Esophagus (tissue), 2 donors: ENCODE results near the gene ASF1A. TPM values are rescaled to one million over a fixed set of nuclear protein-coding genes. Genes with fewer than 3 reads are reported as not detected.

ENCODE experiments used
- H3K27ac ChIP-seq, 2 donors: one replicate each; pipeline ENCODE4 v1.5.1; 2013; ENCODE audit warnings: low read depth in 2 of 2, mild to moderate bottlenecking in 2 of 2, inconsistent platforms in 1 of 2, low read length in 1 of 2, moderate library complexity in 1 of 2
- H3K27me3 ChIP-seq, 2 donors: one replicate each; pipeline ENCODE4 v1.6.1; 2013; ENCODE audit warnings: low read length in 2 of 2, control low read depth in 1 of 2, mild to moderate bottlenecking in 1 of 2; ENCODE audit not compliant: insufficient read depth in 2 of 2, control insufficient read depth in 1 of 2
- H3K36me3 ChIP-seq, 2 donors: one replicate each; pipeline ENCODE4 v1.6.1; 2013; ENCODE audit warnings: low read length in 1 of 2; ENCODE audit not compliant: control insufficient read depth in 2 of 2, insufficient read depth in 2 of 2
- H3K4me1 ChIP-seq, 2 donors: one replicate each; pipeline ENCODE4 v1.6.1; 2013; ENCODE audit warnings: low read length in 1 of 2; ENCODE audit not compliant: control insufficient read depth in 2 of 2, insufficient read depth in 2 of 2
- H3K4me3 ChIP-seq, 2 donors: one replicate each; pipeline ENCODE4 v1.5.1; 2013; ENCODE audit warnings: low read length in 2 of 2, mild to moderate bottlenecking in 2 of 2, low read depth in 1 of 2, moderate library complexity in 1 of 2
- H3K9me3 ChIP-seq, 2 donors: one replicate each; pipeline ENCODE4 v1.6.1; 2013; ENCODE audit warnings: mild to moderate bottlenecking in 2 of 2, low read depth in 1 of 2, low read length in 1 of 2, moderate library complexity in 1 of 2; ENCODE audit not compliant: control insufficient read depth in 2 of 2, insufficient read depth in 1 of 2
- WGBS, 2 donors: extraction: QIAGEN DNeasy Blood & Tissue Kit; methylation state at CpG; one replicate each; pipeline ENCODE4 v1.1.7; 2013; 5-methylcytosine and 5-hydroxymethylcytosine counted together
- polyA plus RNA-seq, 2 donors: library from polyadenylated mRNA; stranded (reverse); fragments of 200-250 nt; gene quantifications; one replicate each; pipeline ENCODE4 v1.2.3, GENCODE V29; 2013
- donor health status: healthy with polysubstance abuse.
- donor health status: Bipolar disorder and iron deficiency.

ASF1A gene
- polyA plus RNA-seq, 2 donors = 8.4 to 14.5 TPM

DNA sequence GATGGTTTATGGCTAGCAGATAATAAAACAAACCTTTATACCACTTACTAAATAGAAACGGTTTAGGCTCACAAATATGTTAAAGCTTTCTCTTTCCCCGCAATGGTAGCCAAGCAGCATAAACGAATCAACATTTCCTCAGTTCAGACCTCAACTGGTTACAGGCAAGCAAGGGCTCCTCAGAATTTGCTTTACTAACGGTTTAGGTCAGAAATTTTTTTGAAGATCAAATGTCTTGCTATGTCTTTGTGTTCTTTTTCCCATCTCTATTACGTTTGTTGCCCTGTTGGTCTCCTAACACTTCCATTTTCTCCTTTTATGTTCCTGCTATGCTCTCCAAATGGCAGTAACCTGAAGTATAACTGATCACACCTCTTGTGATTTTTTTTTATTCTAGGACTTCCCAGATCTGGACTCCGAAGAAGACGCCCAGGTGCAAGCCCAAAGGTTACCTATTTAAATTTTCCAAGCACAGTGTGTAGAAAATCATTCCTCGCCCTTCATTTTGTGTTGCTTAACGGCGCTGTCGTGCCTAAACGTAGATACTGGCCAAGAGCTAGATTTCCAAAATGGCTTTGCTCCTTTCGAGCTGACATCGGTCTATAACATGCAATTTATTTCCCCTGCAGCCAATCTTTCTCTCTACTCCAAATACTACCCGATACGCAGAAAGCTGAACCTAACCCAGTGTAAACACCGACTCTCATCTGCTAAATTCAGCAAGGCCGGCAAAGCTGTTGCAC, 717 bp upstream of the ASF1A start:
- H3K36me3 ChIP-seq = no peaks in the 10 kb centered on the region
- peak overlapping the region; percentile 74 to 98 for H3K27ac ChIP-seq
- H3K4me3 ChIP-seq = peak overlapping the region; percentile 54 to 88
- no peaks in the 10 kb centered on the region for H3K27me3 ChIP-seq
- 0 to 1% methylated on average over 18 of the region's 18 CpGs for WGBS, 2 donors
- H3K4me1 ChIP-seq = peaks cover 0 to 2% of the 10 kb centered on the region in 2 donors
- H3K9me3 ChIP-seq = no peaks in the 10 kb centered on the region

GRCh38 chr6:118894425-118895260, 691 bp downstream of the ASF1A start:
- Histone ChIP-seq H3K4me3 (peak overlapping the region; percentile 88 to 97), H3K9me3 (no peaks in the 10 kb centered on the region), H3K27me3 (no peaks in the 10 kb centered on the region), H3K27ac (peak overlapping the region; percentile 98 to 99), H3K36me3 (no peaks in the 10 kb centered on the region), H3K4me1 (peaks cover 0 to 2% of the 10 kb centered on the region in 2 donors)
- WGBS, 2 donors = 0% methylated on average over 87 to 102 of the region's 102 CpGs

GRCh38 chr6:118895261-118895560, 1.3 kb downstream of the ASF1A start:
- peak overlapping the region; percentile 98 to 99 for H3K27ac ChIP-seq
- no peaks in the 10 kb centered on the region for H3K36me3 ChIP-seq
- H3K4me3 ChIP-seq = peak overlapping the region; percentile 88 to 97
- H3K27me3 ChIP-seq = no peaks in the 10 kb centered on the region
- peaks cover 0 to 2% of the 10 kb centered on the region in 2 donors for H3K4me1 ChIP-seq
- no peaks in the 10 kb centered on the region for H3K9me3 ChIP-seq
- 0% methylated on average over 11 of the region's 11 CpGs for WGBS, 2 donors

DNA sequence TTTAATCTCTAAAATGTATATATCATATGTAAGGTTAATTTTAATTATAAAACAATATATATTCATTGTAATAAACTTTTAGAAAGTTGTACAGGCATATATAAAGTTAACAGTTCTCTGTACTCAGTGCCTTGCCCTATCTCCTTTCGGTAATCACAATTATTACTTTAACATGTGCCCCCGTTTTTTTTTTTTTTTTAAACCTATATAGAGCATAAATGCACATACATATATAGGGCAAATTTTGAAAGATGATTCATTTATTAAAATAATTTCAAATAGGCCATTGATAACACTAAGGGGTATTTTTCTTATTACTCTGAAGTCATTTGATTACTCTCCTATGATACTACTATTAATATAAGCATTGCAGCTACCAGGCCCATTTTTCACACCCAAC, 1.9 kb downstream of the ASF1A start:
- H3K27ac ChIP-seq = no peak overlapping the region
- no peaks in the 10 kb centered on the region for H3K27me3 ChIP-seq
- H3K9me3 ChIP-seq = no peaks in the 10 kb centered on the region
- peaks cover 0 to 2% of the 10 kb centered on the region in 2 donors for H3K4me1 ChIP-seq
- no peaks in the 10 kb centered on the region for H3K36me3 ChIP-seq
- H3K4me3 ChIP-seq = no peak overlapping the region
- WGBS, 2 donors = 37 to 40% methylated on average over 2 of the region's 2 CpGs

DNA sequence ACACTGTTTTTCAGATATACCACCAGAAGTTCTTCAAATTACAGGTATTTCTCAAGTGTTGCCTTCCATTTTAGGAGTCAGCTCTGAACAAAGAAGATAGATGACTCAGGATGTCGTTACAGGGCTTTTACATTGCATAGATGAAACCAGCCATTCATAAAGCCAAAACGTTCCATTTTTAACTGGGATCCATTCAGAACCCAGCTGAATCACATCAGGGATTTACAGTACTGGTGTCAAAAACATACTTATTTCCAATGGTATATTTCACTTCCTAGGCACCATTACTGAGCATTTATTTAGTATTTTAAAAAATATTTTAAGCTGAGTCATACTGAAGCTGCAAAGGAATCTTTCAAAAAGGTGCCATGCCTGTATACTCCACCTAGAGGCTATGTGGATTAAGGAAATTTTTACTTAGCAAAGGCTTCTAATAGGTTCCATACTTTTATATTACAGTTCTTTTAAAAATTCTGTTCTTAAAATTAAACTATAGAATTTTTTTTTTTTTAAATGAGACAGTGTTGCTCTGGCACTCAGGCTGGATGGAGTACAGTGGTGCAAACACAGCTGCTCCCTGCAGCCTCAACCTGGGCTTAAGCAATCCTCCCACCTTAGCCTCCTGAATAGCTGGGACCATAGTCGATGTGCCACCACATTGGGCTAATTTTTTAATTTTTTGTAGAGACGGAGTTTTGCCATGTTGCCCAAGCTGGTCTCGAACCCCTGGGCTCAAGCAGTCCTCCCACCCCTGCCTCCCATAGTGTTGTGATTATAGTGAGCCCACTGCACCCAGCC, 2.6 kb downstream of the ASF1A start:
- Histone ChIP-seq H3K36me3 (no peaks in the 10 kb centered on the region), H3K4me1 (peaks cover 0 to 2% of the 10 kb centered on the region in 2 donors), H3K9me3 (no peaks in the 10 kb centered on the region), H3K27me3 (no peaks in the 10 kb centered on the region), H3K4me3 (no peak overlapping the region), H3K27ac (peak overlapping the region in 1 of 2 donors; percentile 30)
- WGBS, 2 donors = 62% methylated on average over 5 of the region's 5 CpGs

- no peaks in the 10 kb centered on the region for H3K27me3 ChIP-seq
- no peak overlapping the region for H3K27ac ChIP-seq
- no peak overlapping the region for H3K4me3 ChIP-seq
- peaks cover 0 to 2% of the 10 kb centered on the region in 2 donors for H3K4me1 ChIP-seq
- no peaks in the 10 kb centered on the region for H3K9me3 ChIP-seq
- H3K36me3 ChIP-seq = no peaks in the 10 kb centered on the region
Measured at GRCh38 chr6:118897386-118897785, 3.4 kb downstream of the ASF1A start.

GRCh38 chr6:118899948-118900347, 6.0 kb downstream of the ASF1A start:
- no peaks in the 10 kb centered on the region for H3K27me3 ChIP-seq
- H3K9me3 ChIP-seq = no peaks in the 10 kb centered on the region
- H3K36me3 ChIP-seq = peaks cover 0 to 3% of the 10 kb centered on the region in 2 donors
- H3K4me1 ChIP-seq = peaks cover 0 to 2% of the 10 kb centered on the region in 2 donors
- WGBS, 2 donors = 73 to 82% methylated on average over 6 of the region's 6 CpGs
- no peak overlapping the region for H3K4me3 ChIP-seq
- no peak overlapping the region for H3K27ac ChIP-seq

DNA sequence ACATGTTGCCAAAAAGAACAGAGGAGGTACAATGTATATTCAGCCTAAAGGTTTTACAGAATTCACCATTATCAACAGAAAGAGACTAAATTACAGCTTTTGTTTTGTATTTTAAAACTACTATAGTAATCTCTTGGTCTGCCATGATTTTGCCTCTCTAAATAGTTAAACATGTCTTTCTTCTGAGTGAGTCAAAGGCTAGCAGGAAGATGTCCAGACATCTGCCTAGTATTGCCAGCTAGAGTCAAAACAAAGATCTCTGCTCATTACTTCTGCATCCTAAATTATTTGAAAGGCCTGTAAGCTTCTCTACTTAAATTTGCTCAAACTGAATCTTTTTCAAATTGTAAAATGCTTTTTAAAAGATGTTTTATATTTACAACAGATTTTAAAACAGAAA, 8.8 kb downstream of the ASF1A start:
- no peak overlapping the region for H3K27ac ChIP-seq
- no peaks in the 10 kb centered on the region for H3K27me3 ChIP-seq
- H3K4me3 ChIP-seq = no peak overlapping the region
- H3K9me3 ChIP-seq = no peaks in the 10 kb centered on the region
- peaks cover 0 to 6% of the 10 kb centered on the region in 2 donors for H3K36me3 ChIP-seq
- H3K4me1 ChIP-seq = no peaks in the 10 kb centered on the region

DNA sequence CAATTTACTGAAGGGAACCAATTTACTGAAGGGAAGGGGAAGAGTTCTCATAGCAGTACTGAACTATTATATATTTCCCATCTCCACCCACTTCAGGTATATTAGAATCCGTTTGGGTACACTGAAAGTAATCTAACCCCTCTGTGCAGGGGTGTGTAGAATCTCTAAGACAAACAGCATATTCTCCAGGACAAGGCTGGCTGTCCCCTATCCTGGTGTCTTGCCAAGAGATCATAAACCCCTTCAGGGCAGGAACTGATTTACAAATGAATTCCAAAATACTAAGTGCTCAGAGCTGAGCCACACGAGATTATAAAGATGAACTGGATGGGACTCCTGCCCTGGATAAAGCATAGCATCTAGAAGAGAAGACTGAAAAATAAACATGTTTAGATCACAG, 9.2 kb downstream of the ASF1A start:
- Histone ChIP-seq H3K4me3 (no peak overlapping the region), H3K27ac (no peak overlapping the region), H3K27me3 (no peaks in the 10 kb centered on the region), H3K36me3 (peaks cover 0 to 6% of the 10 kb centered on the region in 2 donors), H3K9me3 (no peaks in the 10 kb centered on the region), H3K4me1 (no peaks in the 10 kb centered on the region)
- WGBS, 2 donors = 34 to 35% methylated on average over 2 of the region's 2 CpGs
